K562 (cell line): ENCODE results near the gene CRAT. TPM values are rescaled to one million over a fixed set of nuclear protein-coding genes. Genes with fewer than 3 reads are reported as not detected.

Experiments
- ATAC-seq: fragments of 200-7000 bp; cut with Tn5 transposase; 3 replicates; pipeline ENCODE4 v1.9.1; 2020; ENCODE audit warnings: moderate library complexity
- BruUV-seq: library from RNA; stranded (reverse); fragments of 400-500 nt; replicated peaks from 2 replicates; lab custom pipeline; 2021; lab: Mats Ljungman, UMichigan
- CTCF ChIA-PET: fragments of 300-600 bp; formaldehyde crosslinking; extraction: SDS; loops from one replicate; lab custom pipeline; 2021; ENCODE audit warnings: low intra/inter-chr PET ratio; lab: Yijun Ruan, JAX
- POLR2A ChIA-PET: fragments of 300-600, 350-650 bp; sonication (Branson Sonifier 250); formaldehyde crosslinking; extraction: SDS; loops from one replicate; lab custom pipeline; 2021; ENCODE audit warnings: antibody characterized with exemption, inconsistent platforms; lab: Yijun Ruan, JAX
- DNase-seq, 4 experiments: peaks; one replicate each; pipeline versions ENCODE4 v3.0.0 to v3.0.0-alpha.2; 2011 to 2018; ENCODE audit warnings: low spot score in 3 of 4, mixed read lengths in 3 of 4; ENCODE audit errors: extremely low read depth in 1 of 4
- FAIRE-seq: peaks from 2 replicates; lab custom pipeline; 2011; peaks lifted over from hg19 to GRCh38; lab: Jason Lieb, UNC
- H2AFZ ChIP-seq: 2 replicates; pipeline ENCODE4 v1.6.0; 2011; ENCODE audit warnings: low read depth, low read length, control low read depth, inconsistent platforms
- H3K27ac ChIP-seq: fragments of 200-600 bp; 3 replicates; pipeline ENCODE4 v1.8.0; 2011; ENCODE audit warnings: low read depth, mild to moderate bottlenecking, control low read depth, inconsistent platforms, low read length, moderate library complexity, mixed read lengths; ENCODE audit errors: extremely low read depth
- H3K27me3 ChIP-seq, 2 experiments: fragments of 300-600 bp in 1 of 2; 2 replicates in 1 of 2; 3 replicates in 1 of 2; pipeline versions ENCODE4 v1.6.0 to v1.8.0; 2011; ENCODE audit warnings: inconsistent platforms in 2 of 2, low read length in 2 of 2, mild to moderate bottlenecking in 1 of 2, mixed read lengths in 1 of 2, moderate library complexity in 1 of 2; ENCODE audit not compliant: control insufficient read depth in 2 of 2, insufficient read depth in 2 of 2
- H3K36me3 ChIP-seq: fragments of 300-600 bp; 3 replicates; pipeline ENCODE4 v1.8.0; 2011; ENCODE audit warnings: mild to moderate bottlenecking, low read length, inconsistent platforms; ENCODE audit not compliant: control insufficient read depth, insufficient read depth
- H3K4me1 ChIP-seq, 2 experiments: fragments of 200-600 bp in 1 of 2; replicated peaks in 1 of 2; 2 replicates in 1 of 2; 3 replicates in 1 of 2; pipeline versions ENCODE4 v1.5.1 to v1.8.0; 2011; ENCODE audit warnings: inconsistent platforms in 2 of 2, low read length in 2 of 2, mild to moderate bottlenecking in 1 of 2, mixed read lengths in 1 of 2, moderate library complexity in 1 of 2; ENCODE audit not compliant: control insufficient read depth in 2 of 2, insufficient read depth in 2 of 2
- H3K4me2 ChIP-seq: 2 replicates; pipeline ENCODE4 v1.6.1; 2011; ENCODE audit warnings: low read length, control low read depth, inconsistent platforms, mixed read lengths; ENCODE audit not compliant: insufficient read depth
- H3K4me3 ChIP-seq: fragments of 200-600 bp; sonication (generic), shearing (Covaris generic); 2 replicates; pipeline ENCODE4 v1.5.1; 2016; ENCODE audit warnings: control low read depth, inconsistent platforms
- H3K79me2 ChIP-seq: fragments of 200-600 bp; 3 replicates; pipeline ENCODE4 v1.8.0; 2011; ENCODE audit warnings: low read length, inconsistent platforms; ENCODE audit not compliant: control insufficient read depth, insufficient read depth
- H3K9ac ChIP-seq, 2 experiments: 2 replicates each; pipeline versions ENCODE4 v1.6.0 to v1.6.1; 2011; ENCODE audit warnings: low read depth in 2 of 2, low read length in 2 of 2, control low read depth in 1 of 2, inconsistent platforms in 1 of 2, mild to moderate bottlenecking in 1 of 2, mixed read lengths in 1 of 2; ENCODE audit not compliant: insufficient read depth in 1 of 2
- H3K9me1 ChIP-seq: one replicate; pipeline ENCODE4 v1.6.0; 2011; ENCODE audit warnings: inconsistent platforms, mild to moderate bottlenecking, low read length, moderate library complexity; ENCODE audit not compliant: control insufficient read depth, insufficient read depth
- H3K9me3 ChIP-seq: replicated peaks from 2 replicates; pipeline ENCODE4 v1.5.1; 2011; ENCODE audit warnings: low read depth, low read length, inconsistent platforms; ENCODE audit not compliant: control insufficient read depth, insufficient read depth
- H4K20me1 ChIP-seq: replicated peaks from 2 replicates; pipeline ENCODE4 v1.6.1; 2011; ENCODE audit warnings: low read length, inconsistent platforms, mixed read lengths; ENCODE audit not compliant: control insufficient read depth, insufficient read depth
- PML ChIP-seq: IDR thresholded peaks from 2 replicates; pipeline ENCODE4 v1.6.1; 2012; ENCODE audit warnings: low read length, inconsistent platforms
- WGBS: fragments of 100-300 bp; shearing (Covaris generic); methylation state at CpG from one replicate; pipeline ENCODE4 v1.1.6; 2016; ENCODE audit warnings: low coverage, mixed read lengths; ENCODE audit not compliant: insufficient coverage; ENCODE audit errors: missing lambda C conversion rate; 5-methylcytosine and 5-hydroxymethylcytosine counted together
- in situ Hi-C: fragments of 300-500 bp; cut with MboI; formaldehyde crosslinking; loops from 4 replicates; pipeline ENCODE4 v1.15.0; 2018; ENCODE audit warnings: inconsistent platforms, mixed read lengths
- intact Hi-C: fragments of 100-400 bp; cut with micrococcal nuclease; formaldehyde crosslinking; loops from 2 replicates; pipeline ENCODE4 v1.14.2; 2022
- polyA plus RNA-seq, 8 experiments: library from polyadenylated mRNA; depleted of rRNA in 4 of 8; stranded (reverse) in 5 of 8; unstranded in 3 of 8; fragments of >200 nt; fragmentation: Nextera tagmentation in 2 of 8; fragmentation: Illumina TruSeq in 1 of 8; extraction: Ambion mirVana in 2 of 8; extraction: Trizol in 1 of 8; gene quantifications; 2 replicates each; pipeline versions ENCODE4 v1.2.1 to v1.2.3, GENCODE V29; 2011 to 2014; ENCODE audit warnings: inconsistent platforms in 1 of 8, missing spikeins in 1 of 8
- total RNA-seq, 7 experiments: library from RNA; depleted of rRNA in 6 of 7; stranded (reverse); fragments of >200 nt in 6 of 7; fragmentation: Illumina TruSeq in 2 of 7; extraction: Trizol in 2 of 7; gene quantifications; 2 replicates each; pipeline versions ENCODE4 v1.2.1 to v1.2.3, GENCODE V29; 2011 to 2021; ENCODE audit warnings: low replicate concordance in 1 of 7
- TF ChIP-seq, protein P1 (sequence below): sonication (generic); formaldehyde crosslinking; IDR thresholded peaks from 2 replicates; pipeline ENCODE4 v1.9.0; 2022; ENCODE audit warnings: mild to moderate bottlenecking, missing genetic modification reagents

The CRAT gene
- total and polyA plus RNA-seq, 9 of the 15 experiments (the other 6 are each of a cell fraction or from before 2014, with no cell fraction given), result 0.20 to 13.8 (median 5.4) TPM

DNA sequence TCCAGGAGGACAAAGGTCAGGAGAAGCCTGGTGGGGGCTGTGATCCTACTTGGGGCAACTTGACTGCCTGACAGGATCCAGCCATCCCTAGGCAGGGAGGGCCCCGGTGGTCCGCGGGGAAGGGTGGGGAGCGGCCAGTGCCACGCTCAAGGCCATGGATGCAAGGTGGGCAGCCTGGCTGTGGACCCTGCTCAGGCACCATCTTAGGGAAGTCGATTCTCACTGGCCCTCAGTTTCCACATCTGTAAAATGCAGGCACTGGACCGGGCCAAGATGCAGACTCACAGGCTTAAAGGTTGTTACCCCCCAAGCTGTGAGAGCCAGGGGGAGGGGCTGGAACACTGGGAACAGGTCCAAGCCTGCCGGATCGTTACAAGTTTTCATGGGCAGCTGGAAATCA is 38.4 kb downstream of the CRAT start:
- H3K4me3 ChIP-seq, result no peak overlapping the region
- POLR2A ChIA-PET, result interaction anchor here (1.1 to 1.6 kb wide), 2 partner anchors 9 to 22 kb away, joined by 4 to 6 read pairs; partner anchors contain the start of gene DOLPP1
- TF ChIP-seq, protein P1, sequence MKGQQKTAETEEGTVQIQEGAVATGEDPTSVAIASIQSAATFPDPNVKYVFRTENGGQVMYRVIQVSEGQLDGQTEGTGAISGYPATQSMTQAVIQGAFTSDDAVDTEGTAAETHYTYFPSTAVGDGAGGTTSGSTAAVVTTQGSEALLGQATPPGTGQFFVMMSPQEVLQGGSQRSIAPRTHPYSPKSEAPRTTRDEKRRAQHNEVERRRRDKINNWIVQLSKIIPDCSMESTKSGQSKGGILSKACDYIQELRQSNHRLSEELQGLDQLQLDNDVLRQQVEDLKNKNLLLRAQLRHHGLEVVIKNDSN (CRISPR knock-in tag), result 0 out of 2 replicates have a peak, but pooled peaks have one; percentile 2
- TF ChIP-seq PML, result no peak
- TF ChIP-seq, all 486 proteins: peak for 1
- peak overlapping the region in 1 of 2 experiments; percentile 64; a peak in 1 of 4 replicates for H3K9ac ChIP-seq
- 53% methylated on average over 7 of the region's 9 CpGs for WGBS
- DNase-seq, result peak in 1 of 4 experiments; percentile 43
- H3K9me1 ChIP-seq, result no peaks in the 10 kb centered on the region
- H3K4me1 ChIP-seq, result peaks cover 44 to 59% of the 10 kb centered on the region in 2 experiments
- H3K4me2 ChIP-seq, result peak overlapping the region; percentile 34; the same call in 1 of the 2 replicates
- no peak for FAIRE-seq
- H3K36me3 ChIP-seq, result peaks cover 46% of the 10 kb centered on the region; the same call in 2 of the 3 replicates
- no TSS peak for BruUV-seq
- H3K27ac ChIP-seq, result no peak overlapping the region
- H4K20me1 ChIP-seq, result no peaks in the 10 kb centered on the region
- H2AFZ ChIP-seq, result no peak overlapping the region
- ATAC-seq, result no peak
- intact Hi-C loops, result no loop called here
- H3K9me3 ChIP-seq, result no peaks in the 10 kb centered on the region
- H3K79me2 ChIP-seq, result peaks cover 16% of the 10 kb centered on the region; the same call in 2 of the 3 replicates
- no peaks in the 10 kb centered on the region for H3K27me3 ChIP-seq
- CTCF ChIA-PET, result interaction anchor here (0.7 kb wide), 2 partner anchors 32 to 544 kb away, joined by 3 to 4 read pairs; no protein-coding TSS in a partner anchor
- in situ Hi-C loops, result no loop called here
